Dedifferentiated amniotic fluid mesenchymal stem cell (primary cell): Measurements from ENCODE around the gene DNASE1.
A peak's percentile ranks its signal among the peaks of the same experiment; 100 is the strongest.

Experiments
- DNase-seq: peaks from one replicate; pipeline ENCODE4 v3.0.0-alpha.2; 2016; ENCODE audit errors: extremely low spot score

The DNASE1 gene

GRCh38 chr16:3662601-3663000 lies 8.1 kb downstream of the DNASE1 start:
- no peak for DNase-seq

DNA sequence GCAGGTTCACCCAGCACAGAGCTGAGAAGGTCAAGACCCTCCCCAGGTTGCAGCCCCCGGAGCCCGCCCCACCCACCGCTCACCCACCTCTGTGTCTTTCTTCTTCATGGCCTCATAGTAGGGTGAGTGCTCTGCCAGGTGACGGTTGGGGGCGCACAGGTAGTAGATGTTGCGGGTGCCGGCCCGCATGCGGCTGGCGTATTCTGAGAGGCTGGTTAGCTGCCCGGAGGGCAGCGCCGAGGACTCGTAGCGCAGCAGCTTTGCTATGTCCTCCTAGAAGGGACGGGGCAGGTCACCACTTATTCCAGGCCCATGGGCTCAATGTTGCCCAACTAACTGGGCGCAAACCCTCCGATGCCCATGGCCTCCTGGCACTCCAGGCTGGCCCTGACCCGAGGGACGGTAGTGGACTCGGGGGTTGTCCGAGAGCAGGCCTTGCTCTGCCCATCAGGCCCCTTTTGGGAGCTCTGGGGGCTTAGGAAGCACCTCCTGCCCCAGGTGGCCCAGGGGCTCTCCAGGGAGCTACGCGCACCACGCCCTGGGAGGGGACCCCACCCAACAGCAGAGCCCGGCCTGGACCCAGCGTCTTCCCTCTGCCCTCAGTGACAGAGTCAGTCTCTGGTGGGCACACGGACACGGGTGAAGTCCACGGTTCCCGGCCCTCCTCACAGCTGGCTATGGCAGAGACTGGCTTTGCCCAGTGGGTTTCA lies 9.9 kb downstream of the DNASE1 start:
- DNase-seq: no peak

DNA sequence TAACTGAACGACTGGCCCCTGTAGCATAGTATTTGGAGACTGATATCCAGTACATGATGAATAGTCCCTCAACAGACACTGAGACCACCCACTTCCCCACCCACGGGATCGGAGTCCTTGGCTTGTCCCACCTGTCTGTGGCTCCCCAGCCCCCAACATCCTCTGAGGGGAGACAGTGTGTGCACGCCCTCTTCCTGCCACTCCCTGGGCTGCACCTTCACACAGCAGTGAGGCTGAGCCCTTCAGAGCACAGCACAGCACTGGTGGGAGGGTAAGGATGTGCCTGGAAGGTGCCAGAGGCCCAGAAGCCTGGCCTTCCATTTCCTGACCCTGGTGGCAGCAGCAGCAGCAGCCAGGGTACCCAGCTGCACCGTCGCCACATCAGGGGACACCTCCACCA lies 11.0 kb downstream of the DNASE1 start:
- DNase-seq: no peak

DNA sequence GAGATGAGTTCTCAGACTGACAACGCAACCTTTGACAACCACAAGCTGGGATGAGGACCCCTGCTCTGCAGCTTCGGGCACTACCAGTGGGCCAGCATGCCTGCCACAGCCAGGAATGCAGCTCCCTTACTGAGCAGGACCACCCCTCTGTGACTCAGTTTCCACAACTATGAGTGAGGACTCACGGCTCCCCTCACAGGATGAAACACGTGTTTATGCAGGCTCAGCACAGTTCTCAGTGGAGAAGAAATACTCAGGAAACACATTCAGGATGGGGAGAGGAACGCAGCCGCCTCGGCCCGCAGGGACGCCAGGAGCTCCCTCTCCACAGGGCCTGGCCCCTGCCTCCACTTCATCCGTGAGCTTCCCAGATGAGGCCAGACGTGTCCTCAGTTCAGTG lies 14.1 kb downstream of the DNASE1 start:
- no peak for DNase-seq

DNA sequence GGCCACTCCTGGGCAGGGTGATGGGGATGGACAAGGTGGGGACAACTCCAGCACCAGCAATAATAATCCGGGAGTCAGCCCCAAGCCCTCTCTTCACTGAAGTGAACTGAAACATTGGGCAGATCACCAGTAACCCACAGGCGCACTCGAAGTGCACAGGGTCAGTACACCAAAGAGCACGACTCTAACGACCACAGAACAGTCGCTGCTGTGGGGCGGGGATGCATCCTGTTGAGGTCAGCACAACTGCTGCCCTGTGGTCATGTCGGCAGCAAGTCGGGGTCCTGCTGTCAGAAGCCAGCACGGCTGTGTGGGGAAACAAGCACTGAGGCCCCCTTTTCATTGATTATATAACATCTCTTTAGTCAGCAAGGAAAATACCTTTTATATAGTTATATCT lies 14.6 kb downstream of the DNASE1 start:
- DNase-seq: no peak

DNA sequence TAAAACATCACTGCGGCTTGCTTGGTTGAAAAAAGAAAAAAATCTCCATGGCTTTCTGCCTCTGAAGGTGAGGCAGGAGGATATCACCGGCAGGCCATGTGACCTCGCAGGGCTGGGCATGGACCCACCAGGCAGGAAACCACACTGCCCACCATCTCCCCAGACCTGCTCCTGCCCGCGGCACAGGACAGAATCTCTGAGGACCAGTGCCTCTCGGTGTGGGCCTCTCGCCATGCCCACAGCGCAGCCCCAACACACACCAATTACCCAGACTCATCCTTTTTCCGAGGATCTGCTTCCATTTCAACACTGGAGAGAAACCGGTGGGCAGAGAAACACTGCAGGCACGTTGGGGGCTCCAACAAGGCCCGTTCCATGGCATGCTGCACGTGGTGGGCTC lies 16.2 kb downstream of the DNASE1 start:
- no peak for DNase-seq

- no peak for DNase-seq
Observed at GRCh38 chr16:3671424-3671823, 16.9 kb downstream of the DNASE1 start.

GRCh38 chr16:3672571-3673041 lies 18.1 kb downstream of the DNASE1 start:
- no peak for DNase-seq

GRCh38 chr16:3673201-3673600 lies 18.7 kb downstream of the DNASE1 start:
- DNase-seq: no peak

DNA sequence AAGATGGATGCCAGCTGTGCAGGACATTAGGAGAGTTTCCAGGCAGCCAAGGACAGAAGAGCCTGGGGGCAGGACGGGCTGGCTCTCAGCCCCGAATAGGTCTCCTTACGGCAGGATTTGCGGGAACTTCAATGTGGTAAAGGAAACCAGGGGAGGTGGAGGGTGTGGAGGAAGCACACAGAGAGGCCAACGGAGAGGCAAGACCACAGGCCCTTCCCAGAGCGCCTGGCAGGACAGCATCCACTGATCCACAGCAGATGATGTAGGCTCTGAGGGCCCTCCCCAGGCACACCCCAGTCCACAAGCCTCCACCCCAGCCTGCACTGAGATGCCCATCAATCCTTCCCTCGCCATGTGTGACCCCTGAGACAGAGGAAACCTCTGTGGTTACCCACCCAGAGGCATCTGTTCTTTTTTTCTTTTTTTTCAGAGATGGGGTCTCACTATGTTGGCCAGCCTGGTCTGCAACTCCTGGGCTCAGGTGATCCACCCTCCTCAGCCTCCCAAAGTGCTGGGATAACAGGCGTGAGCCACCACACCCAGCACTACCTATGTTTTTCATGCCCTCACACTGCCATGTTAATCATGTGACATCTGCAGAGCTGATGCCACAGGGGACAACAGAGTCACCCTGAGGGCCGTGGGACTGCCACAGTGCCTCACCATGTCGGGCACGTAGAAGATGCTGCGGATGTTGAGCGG lies 19.3 kb downstream of the DNASE1 start:
- no peak for DNase-seq

DNA sequence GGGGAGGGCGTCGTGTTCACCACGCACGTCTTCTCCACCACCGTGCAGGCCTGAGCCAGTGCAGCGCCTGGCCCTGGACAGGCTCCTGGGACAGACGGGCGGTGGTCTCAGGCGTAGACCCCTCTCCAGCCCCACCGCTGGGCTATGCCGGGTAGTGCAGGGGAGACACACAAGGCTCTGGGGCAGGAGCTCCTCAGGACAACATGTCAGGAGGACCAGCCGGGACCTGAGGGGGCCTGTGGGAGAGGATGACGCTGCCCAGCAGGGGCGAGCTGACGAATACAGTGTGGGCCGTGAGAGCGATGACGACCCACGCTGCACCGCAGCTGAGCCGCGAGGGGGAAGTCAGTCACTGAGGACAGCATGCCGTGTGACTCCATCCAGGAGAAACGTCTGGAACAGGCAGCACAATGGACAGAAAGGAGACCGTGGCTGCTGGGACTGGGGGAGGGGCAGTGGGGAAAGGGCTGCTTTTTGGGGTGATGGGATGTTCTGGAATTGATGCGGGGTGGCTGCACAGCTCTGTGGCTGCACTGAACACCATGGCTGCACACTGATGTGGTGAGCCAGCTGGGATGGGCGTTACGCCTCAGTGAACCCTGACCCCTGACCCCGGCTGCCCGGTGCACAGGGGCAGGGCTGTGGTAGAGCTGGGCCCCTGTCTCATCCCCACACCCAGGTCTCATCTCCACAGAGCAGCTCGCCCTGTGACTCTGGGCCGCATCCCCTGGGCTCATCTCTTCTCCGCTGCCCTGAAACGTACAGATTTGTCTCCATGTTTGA lies 20.2 kb downstream of the DNASE1 start:
- DNase-seq: no peak

DNA sequence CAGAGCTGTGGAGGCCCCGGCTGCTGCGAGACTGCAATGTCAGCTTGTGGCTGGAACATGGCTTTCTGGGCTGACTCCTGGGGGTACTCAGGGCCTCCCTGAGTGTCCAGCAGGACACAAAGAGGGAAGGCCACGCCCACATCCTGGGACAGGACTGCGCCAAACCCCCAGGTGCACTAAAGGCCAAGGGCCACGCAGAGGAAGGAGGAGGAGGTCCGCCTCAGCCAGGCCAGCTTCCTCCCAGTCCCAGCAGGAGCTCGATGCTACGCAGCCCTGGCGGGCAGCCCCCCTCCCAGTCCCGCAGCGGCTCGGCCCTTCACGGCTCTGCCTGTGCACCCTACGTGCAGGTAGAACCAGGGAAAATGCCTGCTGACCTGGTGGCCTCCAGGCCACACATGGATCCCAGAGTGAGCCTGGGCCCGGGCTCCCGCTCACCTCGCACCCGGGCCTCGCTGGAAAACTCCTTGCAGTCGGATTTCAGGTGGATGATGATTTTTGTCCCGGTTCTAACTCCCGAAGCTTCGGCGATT lies 21.2 kb downstream of the DNASE1 start:
- DNase-seq: no peak

DNA sequence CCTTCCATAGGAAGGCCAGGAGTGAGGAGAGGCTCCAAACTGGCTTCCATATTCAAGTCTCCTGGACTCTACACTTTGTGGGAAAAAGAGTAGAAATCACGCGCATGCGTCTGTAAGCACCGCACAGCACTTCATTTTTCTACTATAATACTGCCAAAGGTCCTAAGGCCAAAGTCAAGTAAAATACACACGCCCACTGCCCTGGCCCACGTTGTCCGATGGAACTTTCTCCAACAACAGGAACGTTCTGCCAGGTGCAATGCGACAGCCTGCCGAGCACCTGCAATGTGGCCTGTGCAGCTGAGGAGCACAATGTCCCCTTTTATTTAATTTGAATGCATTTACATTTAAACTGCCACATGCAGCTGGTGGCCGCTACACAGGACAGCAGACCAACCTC lies 23.5 kb downstream of the DNASE1 start:
- DNase-seq: no peak

- DNase-seq: no peak
Observed at GRCh38 chr16:3681206-3681605, 26.7 kb downstream of the DNASE1 start.

DNA sequence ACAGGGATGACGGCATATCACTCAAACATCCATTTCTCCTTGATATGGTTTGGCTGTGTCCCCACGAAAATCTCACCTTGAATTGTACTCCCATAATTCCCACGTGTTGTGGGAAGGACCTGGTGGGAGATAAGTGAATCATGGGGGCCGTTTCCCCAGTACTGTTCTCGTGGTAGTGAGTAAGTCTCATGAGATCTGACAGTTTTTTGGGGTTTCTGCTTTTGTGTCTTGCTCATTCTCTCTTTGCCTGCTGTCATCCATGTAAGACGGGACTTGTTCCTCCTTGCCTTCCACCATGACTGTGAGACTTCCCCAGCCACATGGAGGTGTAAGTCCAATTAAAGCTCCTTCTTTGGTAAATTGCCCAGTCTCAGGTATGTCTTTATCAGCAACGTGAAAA lies 32.5 kb downstream of the DNASE1 start:
- no peak for DNase-seq

DNA sequence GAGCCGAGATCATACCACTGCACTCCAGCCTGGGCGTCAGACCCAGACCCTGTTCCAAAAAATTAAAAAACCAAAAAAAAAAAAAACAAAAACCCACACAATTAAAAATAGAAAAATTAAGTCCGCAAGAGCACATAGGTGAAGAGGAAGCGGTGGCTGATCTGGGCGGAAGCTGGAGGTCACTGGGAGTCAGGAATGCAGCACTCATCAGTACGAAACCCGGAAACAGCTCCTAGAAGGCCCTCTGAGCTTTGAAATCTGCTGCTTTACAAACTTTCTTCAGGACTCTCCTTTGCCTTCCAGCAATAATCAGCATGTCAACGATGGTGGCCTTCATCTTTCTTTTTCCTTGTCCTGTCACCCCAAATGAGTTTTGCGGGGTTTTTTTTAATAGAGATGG lies 33.3 kb downstream of the DNASE1 start:
- no peak for DNase-seq

DNA sequence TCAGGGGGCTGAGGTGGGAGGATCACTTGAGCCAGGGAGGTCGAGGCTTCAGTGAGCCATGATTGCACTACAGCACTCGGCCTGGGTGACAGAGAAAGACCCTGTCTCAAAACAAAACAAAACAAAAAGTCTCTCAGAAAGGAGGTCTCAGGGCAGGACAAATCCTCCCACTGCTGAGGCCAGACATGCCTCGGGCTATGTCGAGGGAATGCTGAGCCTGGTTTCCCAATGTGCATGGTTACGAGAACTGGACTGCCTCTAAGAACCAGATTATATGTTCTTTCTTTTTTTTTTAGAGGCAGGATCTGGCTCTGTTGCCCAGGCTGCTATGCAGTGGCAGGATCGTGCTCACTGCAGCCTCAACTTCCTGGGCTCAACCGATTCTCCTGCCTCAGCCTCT lies 35.2 kb downstream of the DNASE1 start:
- no peak for DNase-seq

- peak; percentile 96 for DNase-seq
Observed at GRCh38 chr16:3690470-3690928, 36.0 kb downstream of the DNASE1 start.

DNA sequence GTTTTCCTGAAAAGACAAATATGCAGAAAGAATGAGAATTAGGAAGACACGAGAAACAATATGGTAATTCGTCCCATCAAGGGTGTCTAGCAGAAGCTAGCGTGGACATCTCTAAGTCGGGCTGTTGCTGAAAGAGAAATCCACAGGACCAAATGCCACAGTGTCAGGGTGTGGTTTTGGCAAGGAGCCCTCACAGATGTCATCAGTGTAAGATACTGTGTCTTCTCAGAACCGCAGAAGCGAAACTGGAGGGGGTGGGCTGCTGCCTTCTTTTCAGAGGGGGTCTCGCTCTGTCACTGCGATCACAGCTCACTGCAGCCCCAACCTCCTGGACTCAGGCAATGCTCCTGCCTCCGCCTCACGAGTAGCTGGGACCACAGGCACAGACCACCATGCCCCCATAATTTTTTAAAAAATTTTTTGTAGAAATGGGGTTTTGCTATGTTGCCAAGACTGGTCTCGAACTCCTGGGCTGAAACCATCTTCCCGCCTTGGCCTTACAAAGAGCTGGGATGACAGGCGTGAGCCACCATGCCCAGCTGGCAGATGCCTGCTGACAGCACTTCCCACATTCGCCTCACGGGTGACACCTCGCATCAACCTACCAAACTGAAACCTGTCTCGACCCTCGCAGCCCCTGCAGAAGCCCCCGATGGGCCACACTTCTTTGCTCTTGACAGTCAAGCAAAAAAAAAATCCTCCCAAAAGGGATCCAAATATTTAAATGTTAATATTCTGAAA lies 36.7 kb downstream of the DNASE1 start:
- no peak for DNase-seq

DNA sequence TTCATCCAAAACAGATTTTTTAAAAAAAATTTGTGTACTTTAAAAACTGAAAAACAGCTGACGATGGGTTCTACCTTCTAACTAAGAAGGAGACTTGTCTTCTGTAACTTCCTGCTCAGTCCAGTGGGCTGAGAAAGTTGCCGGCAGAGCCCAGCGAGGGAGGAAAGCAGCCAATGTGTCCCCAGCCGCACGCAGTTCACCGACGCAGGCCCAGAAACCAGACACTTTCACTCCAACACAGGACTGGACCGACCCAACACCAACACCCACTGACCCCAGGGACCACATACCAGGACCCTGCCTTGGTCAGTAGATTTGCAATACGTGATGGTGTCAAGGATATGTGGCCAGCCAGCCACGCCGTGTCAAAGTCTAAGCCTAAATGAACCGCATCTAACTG lies 37.3 kb downstream of the DNASE1 start:
- DNase-seq: no peak

GRCh38 chr16:3694051-3694450 lies 39.6 kb downstream of the DNASE1 start:
- no peak for DNase-seq
